ENCODE data around the gene DVL2.

Gene DVL2

GRCh38 chr17:7234083-7234951 is at the start of gene DVL2:
Gene DVL2 (minus strand): TSS chr17:7234517. CDS start chr17:7234262, 255 bp downstream.
- DNase-seq (ENCODE audit: low read depth in 2 of 2) = peak; percentile 90 to 92

- no peak for DNase-seq (ENCODE audit: low read depth in 2 of 2)
These were observed 49.3 kb upstream of the DVL2 start for GRCh38 chr17:7283471-7284216.

GRCh38 chr17:7282752-7283321 is 48.5 kb upstream of the DVL2 start:
- no peak for DNase-seq (ENCODE audit: low read depth in 2 of 2)

GRCh38 chr17:7281953-7282751 is 47.8 kb upstream of the DVL2 start:
- DNase-seq (ENCODE audit: low read depth in 2 of 2) = no peak

GRCh38 chr17:7281074-7281952 is 47.0 kb upstream of the DVL2 start, which contains the start of gene SLC2A4:
Gene SLC2A4 (plus strand): TSS chr17:7281718. CDS start chr17:7281935, 217 bp downstream.
- DNase-seq (ENCODE audit: low read depth in 2 of 2) = peak; percentile 58 to 85

GRCh38 chr17:7280519-7281073 is 46.3 kb upstream of the DVL2 start:
- DNase-seq (ENCODE audit: low read depth in 2 of 2) = peak; percentile 67 to 76

GRCh38 chr17:7279448-7279847 is 45.1 kb upstream of the DVL2 start:
- no peak for DNase-seq (ENCODE audit: low read depth in 2 of 2)

- DNase-seq (ENCODE audit: low read depth in 2 of 2) = no peak
These were observed 32.5 kb upstream of the DVL2 start for GRCh38 chr17:7266784-7267183.

GRCh38 chr17:7263801-7264078 is 29.4 kb upstream of the DVL2 start:
- DNase-seq (ENCODE audit: low read depth in 2 of 2) = no peak

GRCh38 chr17:7262935-7263800 is 28.9 kb upstream of the DVL2 start:
- no peak for DNase-seq (ENCODE audit: low read depth in 2 of 2)

- no peak for DNase-seq (ENCODE audit: low read depth in 2 of 2)
These were observed 28.0 kb upstream of the DVL2 start, which contains the start of gene CLDN7 for GRCh38 chr17:7262192-7262934. Gene CLDN7 (minus strand): TSS chr17:7262478. CDS start chr17:7262043, 435 bp downstream.

- DNase-seq (ENCODE audit: low read depth in 2 of 2) = no peak
These were observed 27.3 kb upstream of the DVL2 start for GRCh38 chr17:7261379-7262191.

GRCh38 chr17:7260651-7261378 is 26.5 kb upstream of the DVL2 start:
- no peak for DNase-seq (ENCODE audit: low read depth in 2 of 2)

- DNase-seq (ENCODE audit: low read depth in 2 of 2) = no peak
These were observed 25.8 kb upstream of the DVL2 start for GRCh38 chr17:7260151-7260550.

GRCh38 chr17:7259555-7259889 is 25.2 kb upstream of the DVL2 start:
- no peak for DNase-seq (ENCODE audit: low read depth in 2 of 2)

- DNase-seq (ENCODE audit: low read depth in 2 of 2) = no peak
These were observed 24.6 kb upstream of the DVL2 start for GRCh38 chr17:7258731-7259554.
